NT2/D1 (cell line): ENCODE data around the gene PTPRN2.

Experiments used
- YY1 ChIP-seq: IDR thresholded peaks from 2 replicates; pipeline ENCODE4 v1.6.1; 2011; ENCODE audit not compliant: insufficient read length, insufficient read depth
- ZNF274 ChIP-seq: IDR thresholded peaks from 2 replicates; pipeline ENCODE4 v1.6.1; 2011; ENCODE audit warnings: mild to moderate bottlenecking, low read depth, low read length

GRCh38 chr7:157495177-157495553 lies 1092.5 kb downstream of the PTPRN2 start:
- TF ChIP-seq ZNF274, result no peak
- TF ChIP-seq YY1, result no peak
